ENCODE results near the gene SP1.

SP1 gene

GRCh38 chr12:53344824-53345485 lies 35.0 kb upstream of the SP1 start:
- DNase-seq (ENCODE audit: low spot score): peak; percentile 83
- in situ Hi-C loops (cut with MboI; ENCODE audit: low pct_unique_long_range_greater_than_20kb, low sequenced_read_pairs, unreplicated experiment): no loop called here
- TF ChIP-seq CTCF (IDR thresholded peaks at IDR 0.05; ENCODE audit: extremely low read depth, insufficient read depth, missing control alignments): peak; percentile 79

DNA sequence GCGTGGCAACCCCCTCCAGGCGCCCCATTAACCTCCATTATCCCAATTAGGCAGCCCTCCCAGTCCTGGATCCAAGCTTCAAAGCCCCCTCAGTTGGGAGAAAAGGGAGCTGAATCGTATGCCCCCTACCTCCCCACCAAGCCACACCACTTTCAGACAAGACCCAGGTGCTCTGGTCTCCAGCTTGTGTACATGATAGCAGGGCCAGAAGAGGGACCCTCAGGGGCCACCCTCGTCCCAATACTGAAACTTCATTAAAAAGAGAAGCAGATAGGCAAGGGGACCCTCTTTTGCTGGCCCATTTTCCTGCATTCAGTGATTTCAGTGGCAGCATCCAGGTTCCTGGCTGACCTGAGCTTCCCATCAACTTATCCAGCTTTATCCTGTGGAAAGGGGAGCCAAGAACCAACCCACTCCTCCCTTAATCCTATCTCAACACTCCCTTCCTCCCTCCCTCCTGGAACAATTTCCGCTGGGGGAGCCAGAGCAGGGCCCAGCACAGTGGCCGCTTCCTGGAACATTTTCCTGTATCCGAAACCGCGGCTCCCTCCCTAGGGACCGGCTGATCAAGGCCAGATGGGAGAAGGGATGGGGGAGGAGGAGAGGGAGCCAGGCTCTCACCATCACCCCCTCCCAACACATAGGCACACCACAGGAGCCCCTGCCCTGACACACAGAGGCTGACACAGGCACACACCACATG lies 34.3 kb upstream of the SP1 start:
- in situ Hi-C loops (cut with MboI; ENCODE audit: low pct_unique_long_range_greater_than_20kb, low sequenced_read_pairs, unreplicated experiment): no loop called here
- no peak for DNase-seq (ENCODE audit: low spot score)
- TF ChIP-seq CTCF (IDR thresholded peaks at IDR 0.05; ENCODE audit: extremely low read depth, insufficient read depth, missing control alignments): no peak

- in situ Hi-C loops (cut with MboI; ENCODE audit: low pct_unique_long_range_greater_than_20kb, low sequenced_read_pairs, unreplicated experiment): no loop called here
- TF ChIP-seq CTCF (IDR thresholded peaks at IDR 0.05; ENCODE audit: extremely low read depth, insufficient read depth, missing control alignments): no peak
- no peak for DNase-seq (ENCODE audit: low spot score)
Measured at GRCh38 chr12:53346491-53346890, 33.5 kb upstream of the SP1 start.

DNA sequence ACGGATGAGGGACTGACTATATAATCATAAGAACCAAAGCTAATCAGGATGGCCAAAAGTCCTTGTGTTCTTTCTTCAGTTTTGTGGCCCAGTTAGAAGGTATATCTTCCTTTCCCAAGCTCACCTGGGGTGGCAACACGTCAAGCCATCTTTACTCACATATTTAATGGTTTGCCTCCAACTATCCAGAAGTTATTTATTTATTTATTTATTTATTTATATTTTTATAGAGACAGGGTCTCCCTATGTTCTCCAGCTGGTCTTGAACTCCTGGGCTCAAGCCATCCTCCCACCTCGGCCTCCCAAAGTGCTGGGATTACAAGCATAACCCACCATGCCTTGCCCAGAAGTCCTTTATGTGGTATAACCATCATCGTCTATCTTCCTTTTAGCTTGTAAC lies 32.1 kb upstream of the SP1 start:
- DNase-seq (ENCODE audit: low spot score): no peak
- no peak for TF ChIP-seq CTCF (IDR thresholded peaks at IDR 0.05; ENCODE audit: extremely low read depth, insufficient read depth, missing control alignments)
- in situ Hi-C loops (cut with MboI; ENCODE audit: low pct_unique_long_range_greater_than_20kb, low sequenced_read_pairs, unreplicated experiment): no loop called here

DNA sequence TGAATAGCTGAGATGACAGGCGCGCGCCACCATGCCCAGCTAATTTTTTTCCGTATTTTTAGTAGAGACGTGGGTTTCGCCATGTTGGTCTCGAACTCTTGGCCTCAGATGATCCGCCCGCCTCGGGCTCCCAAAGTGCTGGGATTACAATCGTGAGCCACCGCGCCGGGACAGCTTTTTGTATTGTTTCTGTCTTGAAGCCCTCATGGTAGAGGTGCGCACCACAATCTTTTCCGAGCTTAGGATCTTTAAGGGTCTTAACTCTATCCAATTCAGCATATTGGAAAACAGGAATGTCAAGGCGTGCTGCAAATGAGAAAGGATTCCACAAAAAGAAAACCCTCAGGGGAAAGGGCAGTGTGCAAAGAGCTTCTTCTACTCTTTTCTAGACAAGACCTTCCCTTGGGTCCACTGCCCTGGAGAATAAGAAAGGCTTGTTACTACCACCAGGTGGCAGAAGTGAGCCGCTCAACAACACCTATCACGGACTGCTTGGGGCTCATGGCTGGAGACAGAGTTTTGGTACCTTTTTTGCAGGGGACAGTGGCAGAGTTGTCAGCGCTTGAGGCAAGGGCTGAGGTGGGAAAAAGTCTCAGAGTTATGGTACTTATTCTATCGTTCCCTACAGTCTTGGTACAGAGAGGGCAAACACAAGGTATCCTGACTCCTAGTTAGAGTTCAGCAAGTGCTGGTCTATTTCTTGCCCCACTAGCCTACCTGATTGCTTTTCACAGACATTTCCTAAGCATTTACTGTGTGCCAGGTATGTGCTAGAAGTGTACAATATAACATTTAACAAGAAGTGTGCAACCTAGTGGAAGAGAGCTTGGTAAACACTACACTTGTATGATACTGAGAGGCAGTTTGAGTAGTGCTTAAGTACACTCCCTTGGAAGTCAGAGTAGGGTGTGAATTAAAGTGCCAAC lies 27.4 kb upstream of the SP1 start:
- peak; percentile 78 for DNase-seq (ENCODE audit: low spot score)
- peak; percentile 76 for TF ChIP-seq CTCF (IDR thresholded peaks at IDR 0.05; ENCODE audit: extremely low read depth, insufficient read depth, missing control alignments)
- in situ Hi-C loops (cut with MboI; ENCODE audit: low pct_unique_long_range_greater_than_20kb, low sequenced_read_pairs, unreplicated experiment): loop anchor here (5.0 kb wide), 1 partner anchor 70 kb away; the partner anchor contains the start of gene AMHR2

- in situ Hi-C loops (cut with MboI; ENCODE audit: low pct_unique_long_range_greater_than_20kb, low sequenced_read_pairs, unreplicated experiment): loop anchor here (5.0 kb wide), 1 partner anchor 69 kb away; the partner anchor contains the start of gene AMHR2
- no peak for TF ChIP-seq CTCF (IDR thresholded peaks at IDR 0.05; ENCODE audit: extremely low read depth, insufficient read depth, missing control alignments)
- no peak for DNase-seq (ENCODE audit: low spot score)
Measured at GRCh38 chr12:53353257-53353655, 26.7 kb upstream of the SP1 start.
